HepG2 (cell line): Measurements from ENCODE around the gene ACTL7B. TPM values are rescaled to one million over a fixed set of nuclear protein-coding genes. Genes with fewer than 3 reads are reported as not detected.

Source experiments
- AGO2 ChIP-seq: fragments of 200-400 bp; formaldehyde crosslinking; optimal IDR thresholded peaks from 2 replicates; pipeline ENCODE3; 2017; ENCODE audit warnings: mild to moderate bottlenecking, low read depth, low read length, moderate library complexity
- EEA1 ChIP-seq: sonication (generic); formaldehyde crosslinking; IDR thresholded peaks from 2 replicates; pipeline ENCODE4 v1.5.1; 2020; ENCODE audit warnings: mild to moderate bottlenecking, missing genetic modification reagents, borderline replicate concordance
- ESRRA ChIP-seq: sonication (generic); formaldehyde crosslinking; IDR thresholded peaks from 2 replicates; pipeline ENCODE4 v1.5.1; 2020; ENCODE audit warnings: mild to moderate bottlenecking, low read depth, missing genetic modification reagents
- FOSL2 ChIP-seq: sonication (generic); formaldehyde crosslinking; IDR thresholded peaks from 2 replicates; pipeline ENCODE4 v1.4.0; 2020; ENCODE audit warnings: missing genetic modification reagents
- HNF4A ChIP-seq: sonication (generic); formaldehyde crosslinking; IDR thresholded peaks from 2 replicates; pipeline ENCODE4 v1.4.0; 2020; ENCODE audit warnings: missing genetic modification reagents
- HOXA9 ChIP-seq: sonication (generic); formaldehyde crosslinking; IDR thresholded peaks from 2 replicates; pipeline ENCODE4 v1.8.1; 2022; ENCODE audit warnings: missing genetic modification reagents, mild to moderate bottlenecking, moderate library complexity, borderline replicate concordance
- MIER3 ChIP-seq: IDR thresholded peaks from 2 replicates; pipeline ENCODE4 v1.6.1; 2016; ENCODE audit warnings: missing compliant biosample characterization, borderline replicate concordance
- MYC ChIP-seq: sonication (generic); formaldehyde crosslinking; IDR thresholded peaks from 2 replicates; pipeline ENCODE4 v1.9.0; 2021; ENCODE audit warnings: missing genetic modification reagents, borderline replicate concordance
- NFYC ChIP-seq: IDR thresholded peaks from 2 replicates; pipeline ENCODE4 v1.6.1; 2016; ENCODE audit warnings: missing genetic modification reagents, missing compliant biosample characterization
- PAF1 ChIP-seq: IDR thresholded peaks from 2 replicates; pipeline ENCODE4 v1.6.1; 2016; ENCODE audit warnings: missing genetic modification reagents, missing compliant biosample characterization
- POLR2AphosphoS2 ChIP-seq: IDR thresholded peaks from 2 replicates; pipeline ENCODE4 v1.6.1; 2011; ENCODE audit warnings: low read depth, low read length, improper control_type of control experiment
- POLR2G ChIP-seq: fragments of 200-400 bp; formaldehyde crosslinking; IDR thresholded peaks from 2 replicates; pipeline ENCODE4 v1.6.1; 2018; ENCODE audit warnings: mild to moderate bottlenecking, low read depth, low read length, moderate library complexity
- RBM22 ChIP-seq: fragments of 200-400 bp; formaldehyde crosslinking; optimal IDR thresholded peaks from 2 replicates; pipeline ENCODE3; 2017; ENCODE audit warnings: mild to moderate bottlenecking, low read length, moderate library complexity
- SAP130 ChIP-seq: IDR thresholded peaks from 2 replicates; pipeline ENCODE4 v1.6.1; 2016; ENCODE audit warnings: low read depth
- TMF1 ChIP-seq: sonication (generic); formaldehyde crosslinking; IDR thresholded peaks from 2 replicates; pipeline ENCODE4 v1.8.1; 2022; ENCODE audit warnings: low read depth, missing genetic modification reagents
- ZNF180 ChIP-seq: sonication (generic); formaldehyde crosslinking; IDR thresholded peaks from 2 replicates; pipeline ENCODE4 v1.4.0; 2020; ENCODE audit warnings: low read depth, missing genetic modification reagents, borderline replicate concordance
- ZNF335 ChIP-seq: sonication (generic); formaldehyde crosslinking; IDR thresholded peaks from 2 replicates; pipeline ENCODE4 v1.4.0; 2020; ENCODE audit warnings: missing genetic modification reagents
- ZNF747 ChIP-seq: sonication (generic); formaldehyde crosslinking; IDR thresholded peaks from 2 replicates; pipeline ENCODE4 v1.8.1; 2023; ENCODE audit warnings: missing genetic modification reagents, mild to moderate bottlenecking, borderline replicate concordance
- ZNF75D ChIP-seq: sonication (generic); formaldehyde crosslinking; IDR thresholded peaks from 2 replicates; pipeline ENCODE4 v1.8.1; 2023; ENCODE audit warnings: missing genetic modification reagents, mild to moderate bottlenecking, borderline replicate concordance
- ZNF768 ChIP-seq: sonication (generic); formaldehyde crosslinking; IDR thresholded peaks from 2 replicates; pipeline ENCODE4 v1.4.0; 2020; ENCODE audit warnings: missing genetic modification reagents
- polyA plus RNA-seq, 8 experiments: library from polyadenylated mRNA; depleted of rRNA in 3 of 8; stranded (reverse) in 7 of 8; unstranded in 1 of 8; fragments of >200 nt; fragmentation: Illumina TruSeq in 4 of 8; extraction: Trizol in 4 of 8; gene quantifications; 2 replicates each; pipeline versions ENCODE4 v1.2.1 to v1.2.3, GENCODE V29; 2011 to 2016; ENCODE audit warnings: low read depth in 4 of 8, missing spikeins in 1 of 8, mixed read lengths in 1 of 8; ENCODE audit not compliant: insufficient read depth in 1 of 8
- total RNA-seq, 5 experiments: library from RNA; depleted of rRNA; stranded (reverse); fragments of >200 nt; fragmentation: Illumina TruSeq; extraction: Trizol; gene quantifications; 2 replicates each; pipeline ENCODE4 v1.2.3, GENCODE V29; 2016; ENCODE audit warnings: low read depth in 1 of 5
- TF ChIP-seq, protein P1 (sequence below): IDR thresholded peaks from 2 replicates; pipeline ENCODE4 v1.6.1; 2012; ENCODE audit warnings: inconsistent platforms
- TF ChIP-seq, protein P2 (sequence below): sonication (generic); formaldehyde crosslinking; IDR thresholded peaks from one replicate; pipeline ENCODE4 v1.5.1; 2020; ENCODE audit warnings: mild to moderate bottlenecking, missing genetic modification reagents; ENCODE audit errors: not compliant biosample characterization
- TF ChIP-seq, protein P3 (sequence below): fragments of 450-650 bp; IDR thresholded peaks from 2 replicates; pipeline ENCODE4 v1.6.1; 2017

The ACTL7B gene
- total and polyA plus RNA-seq, 2 of the 13 experiments (the other 11 are each of a cell fraction or from before 2014, with no cell fraction given): 0.07 to 0.11 TPM

DNA sequence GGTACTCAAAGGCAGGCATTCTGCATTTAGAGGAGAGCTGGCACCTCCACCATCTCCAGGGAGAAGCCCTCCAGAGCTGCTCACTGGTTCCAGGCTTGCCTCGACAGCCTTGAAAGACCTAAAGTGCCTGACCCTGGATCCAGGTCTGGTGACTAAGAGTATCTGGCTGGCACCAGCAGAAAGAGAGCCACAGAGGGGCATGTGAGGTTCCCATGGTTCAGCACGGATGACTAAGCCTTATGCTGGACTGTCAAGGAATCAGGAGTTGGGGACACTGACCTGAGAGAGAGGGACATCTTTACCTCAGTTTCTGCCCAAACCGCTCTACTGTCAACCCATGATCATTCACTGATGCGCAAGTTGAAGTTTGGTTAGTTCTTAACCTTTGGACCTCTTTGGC, 9.3 kb upstream of the ACTL7B start (continued):
- TF ChIP-seq, protein P1, sequence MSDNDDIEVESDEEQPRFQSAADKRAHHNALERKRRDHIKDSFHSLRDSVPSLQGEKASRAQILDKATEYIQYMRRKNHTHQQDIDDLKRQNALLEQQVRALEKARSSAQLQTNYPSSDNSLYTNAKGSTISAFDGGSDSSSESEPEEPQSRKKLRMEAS: no peak
- TF ChIP-seq ZNF768 (CRISPR knock-in tag) (no peak), PAF1 (0 out of 2 replicates have a peak, but pooled peaks have one; percentile 68), NFYC (CRISPR knock-in tag) (no peak), AGO2 (peak; percentile 44), ESRRA (CRISPR knock-in tag) (no peak), ZNF335 (CRISPR knock-in tag) (no peak), POLR2AphosphoS2 (peak; percentile 36; the same call in 1 of the 2 replicates), POLR2G (peak; percentile 51), ZNF75D (CRISPR knock-in tag) (no peak), HNF4A (CRISPR knock-in tag) (no peak), RBM22 (peak; percentile 90), FOSL2 (0 out of 2 replicates have a peak, but pooled peaks have one; percentile 10), ZNF747 (CRISPR knock-in tag) (no peak), EEA1 (CRISPR knock-in tag) (no peak), ZNF180 (CRISPR knock-in tag) (no peak), SAP130 (CRISPR knock-in tag) (no peak), MYC (CRISPR knock-in tag) (no peak), HOXA9 (CRISPR knock-in tag) (no peak), MIER3 (CRISPR knock-in tag) (no peak), TMF1 (CRISPR knock-in tag) (no peak)
- TF ChIP-seq, protein P2, sequence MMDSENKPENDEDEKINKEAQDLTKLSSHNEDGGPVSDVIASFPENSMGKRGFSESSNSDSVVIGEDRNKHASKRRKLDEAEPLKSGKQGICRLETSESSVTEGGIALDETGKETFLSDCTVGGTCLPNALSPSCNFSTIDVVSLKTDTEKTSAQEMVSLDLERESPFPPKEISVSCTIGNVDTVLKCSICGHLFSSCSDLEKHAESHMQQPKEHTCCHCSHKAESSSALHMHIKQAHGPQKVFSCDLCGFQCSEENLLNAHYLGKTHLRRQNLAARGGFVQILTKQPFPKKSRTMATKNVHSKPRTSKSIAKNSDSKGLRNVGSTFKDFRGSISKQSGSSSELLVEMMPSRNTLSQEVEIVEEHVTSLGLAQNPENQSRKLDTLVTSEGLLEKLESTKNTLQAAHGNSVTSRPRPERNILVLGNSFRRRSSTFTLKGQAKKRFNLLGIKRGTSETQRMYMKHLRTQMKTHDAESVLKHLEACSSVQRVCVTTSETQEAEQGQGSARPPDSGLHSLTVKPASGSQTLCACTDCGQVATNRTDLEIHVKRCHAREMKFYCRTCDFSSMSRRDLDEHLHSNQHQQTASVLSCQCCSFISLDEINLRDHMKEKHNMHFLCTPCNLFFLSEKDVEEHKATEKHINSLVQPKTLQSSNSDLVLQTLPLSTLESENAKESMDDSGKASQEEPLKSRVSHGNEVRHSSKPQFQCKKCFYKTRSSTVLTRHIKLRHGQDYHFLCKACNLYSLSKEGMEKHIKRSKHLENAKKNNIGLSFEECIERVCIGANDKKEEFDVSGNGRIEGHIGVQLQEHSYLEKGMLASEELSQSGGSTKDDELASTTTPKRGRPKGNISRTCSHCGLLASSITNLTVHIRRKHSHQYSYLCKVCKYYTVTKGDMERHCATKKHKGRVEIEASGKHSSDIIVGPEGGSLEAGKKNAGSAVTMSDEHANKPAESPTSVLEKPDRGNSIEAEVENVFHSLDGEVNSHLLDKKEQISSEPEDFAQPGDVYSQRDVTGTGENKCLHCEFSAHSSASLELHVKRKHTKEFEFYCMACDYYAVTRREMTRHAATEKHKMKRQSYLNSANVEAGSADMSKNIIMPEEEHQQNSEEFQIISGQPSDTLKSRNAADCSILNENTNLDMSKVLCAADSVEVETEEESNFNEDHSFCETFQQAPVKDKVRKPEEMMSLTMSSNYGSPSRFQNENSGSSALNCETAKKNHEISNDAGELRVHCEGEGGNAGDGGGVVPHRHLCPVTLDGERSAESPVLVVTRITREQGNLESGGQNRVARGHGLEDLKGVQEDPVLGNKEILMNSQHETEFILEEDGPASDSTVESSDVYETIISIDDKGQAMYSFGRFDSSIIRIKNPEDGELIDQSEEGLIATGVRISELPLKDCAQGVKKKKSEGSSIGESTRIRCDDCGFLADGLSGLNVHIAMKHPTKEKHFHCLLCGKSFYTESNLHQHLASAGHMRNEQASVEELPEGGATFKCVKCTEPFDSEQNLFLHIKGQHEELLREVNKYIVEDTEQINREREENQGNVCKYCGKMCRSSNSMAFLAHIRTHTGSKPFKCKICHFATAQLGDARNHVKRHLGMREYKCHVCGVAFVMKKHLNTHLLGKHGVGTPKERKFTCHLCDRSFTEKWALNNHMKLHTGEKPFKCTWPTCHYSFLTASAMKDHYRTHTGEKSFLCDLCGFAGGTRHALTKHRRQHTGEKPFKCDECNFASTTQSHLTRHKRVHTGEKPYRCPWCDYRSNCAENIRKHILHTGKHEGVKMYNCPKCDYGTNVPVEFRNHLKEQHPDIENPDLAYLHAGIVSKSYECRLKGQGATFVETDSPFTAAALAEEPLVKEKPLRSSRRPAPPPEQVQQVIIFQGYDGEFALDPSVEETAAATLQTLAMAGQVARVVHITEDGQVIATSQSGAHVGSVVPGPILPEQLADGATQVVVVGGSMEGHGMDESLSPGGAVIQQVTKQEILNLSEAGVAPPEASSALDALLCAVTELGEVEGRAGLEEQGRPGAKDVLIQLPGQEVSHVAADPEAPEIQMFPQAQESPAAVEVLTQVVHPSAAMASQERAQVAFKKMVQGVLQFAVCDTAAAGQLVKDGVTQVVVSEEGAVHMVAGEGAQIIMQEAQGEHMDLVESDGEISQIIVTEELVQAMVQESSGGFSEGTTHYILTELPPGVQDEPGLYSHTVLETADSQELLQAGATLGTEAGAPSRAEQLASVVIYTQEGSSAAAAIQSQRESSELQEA (CRISPR knock-in tag): no peak
- TF ChIP-seq, protein P3, sequence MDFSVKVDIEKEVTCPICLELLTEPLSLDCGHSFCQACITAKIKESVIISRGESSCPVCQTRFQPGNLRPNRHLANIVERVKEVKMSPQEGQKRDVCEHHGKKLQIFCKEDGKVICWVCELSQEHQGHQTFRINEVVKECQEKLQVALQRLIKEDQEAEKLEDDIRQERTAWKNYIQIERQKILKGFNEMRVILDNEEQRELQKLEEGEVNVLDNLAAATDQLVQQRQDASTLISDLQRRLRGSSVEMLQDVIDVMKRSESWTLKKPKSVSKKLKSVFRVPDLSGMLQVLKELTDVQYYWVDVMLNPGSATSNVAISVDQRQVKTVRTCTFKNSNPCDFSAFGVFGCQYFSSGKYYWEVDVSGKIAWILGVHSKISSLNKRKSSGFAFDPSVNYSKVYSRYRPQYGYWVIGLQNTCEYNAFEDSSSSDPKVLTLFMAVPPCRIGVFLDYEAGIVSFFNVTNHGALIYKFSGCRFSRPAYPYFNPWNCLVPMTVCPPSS: no peak
- TF ChIP-seq, all 625 proteins: peak for 7
